Measurements from ENCODE around the gene TRIM62.

The TRIM62 gene

GRCh38 chr1:33099290-33100118 is 82.3 kb downstream of the TRIM62 start:
- no peaks in the 10 kb centered on the region for H3K9me3 ChIP-seq (ENCODE audit: control insufficient read depth in 2 of 2, low read length in 2 of 2)
- H3K4me1 ChIP-seq (ENCODE audit: control insufficient read depth, insufficient read depth, low read length): no peaks in the 10 kb centered on the region
- H3K27me3 ChIP-seq (ENCODE audit: control insufficient read depth in 1 of 2, insufficient read depth in 2 of 2, low read length in 2 of 2): no peaks in the 10 kb centered on the region
- peaks cover 6 to 12% of the 10 kb centered on the region in 2 donors for H3K36me3 ChIP-seq (ENCODE audit: control insufficient read depth in 2 of 2, insufficient read depth in 2 of 2, low read length in 2 of 2)
- H3K27ac ChIP-seq (ENCODE audit: low read length): no peak overlapping the region
- H3K9ac ChIP-seq (ENCODE audit: low read length in 2 of 2): no peak overlapping the region
- H3K4me3 ChIP-seq (ENCODE audit: low read length in 2 of 2): no peak overlapping the region

DNA sequence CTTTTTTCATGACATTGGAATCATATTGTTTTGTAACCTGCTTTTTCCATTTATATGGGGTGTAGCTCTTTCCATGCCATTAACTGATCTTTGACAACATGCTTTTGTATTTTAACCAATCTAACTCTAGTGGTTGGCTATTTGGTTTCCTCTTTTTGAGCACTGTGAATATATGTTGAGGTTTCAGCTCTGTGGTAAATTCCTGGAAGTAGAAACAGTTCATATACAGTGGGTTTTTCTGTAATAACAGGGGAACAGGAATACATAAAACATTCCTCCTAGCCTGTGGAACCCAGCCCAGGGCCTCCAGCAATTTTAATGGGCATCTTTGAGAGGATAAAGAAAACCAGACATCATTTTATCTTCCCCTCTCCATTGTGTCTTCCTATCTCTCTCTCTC is 83.5 kb downstream of the TRIM62 start:
- Histone ChIP-seq H3K27me3 (ENCODE audit: control insufficient read depth in 1 of 2, insufficient read depth in 2 of 2, low read length in 2 of 2) (no peaks in the 10 kb centered on the region), H3K4me3 (ENCODE audit: low read length in 2 of 2) (no peak overlapping the region), H3K36me3 (ENCODE audit: control insufficient read depth in 2 of 2, insufficient read depth in 2 of 2, low read length in 2 of 2) (peaks cover 6 to 12% of the 10 kb centered on the region in 2 donors), H3K4me1 (ENCODE audit: control insufficient read depth, insufficient read depth, low read length) (no peaks in the 10 kb centered on the region), H3K9ac (ENCODE audit: low read length in 2 of 2) (no peak overlapping the region), H3K9me3 (ENCODE audit: control insufficient read depth in 2 of 2, low read length in 2 of 2) (no peaks in the 10 kb centered on the region), H3K27ac (ENCODE audit: low read length) (no peak overlapping the region)

GRCh38 chr1:33097762-33098161 is 84.1 kb downstream of the TRIM62 start:
- Histone ChIP-seq H3K9me3 (ENCODE audit: control insufficient read depth in 2 of 2, low read length in 2 of 2) (no peaks in the 10 kb centered on the region), H3K4me1 (ENCODE audit: control insufficient read depth, insufficient read depth, low read length) (no peaks in the 10 kb centered on the region), H3K9ac (ENCODE audit: low read length in 2 of 2) (no peak overlapping the region), H3K27ac (ENCODE audit: low read length) (no peak overlapping the region), H3K36me3 (ENCODE audit: control insufficient read depth in 2 of 2, insufficient read depth in 2 of 2, low read length in 2 of 2) (peaks cover 6 to 9% of the 10 kb centered on the region in 2 donors), H3K4me3 (ENCODE audit: low read length in 2 of 2) (no peak overlapping the region), H3K27me3 (ENCODE audit: control insufficient read depth in 1 of 2, insufficient read depth in 2 of 2, low read length in 2 of 2) (no peaks in the 10 kb centered on the region)

DNA sequence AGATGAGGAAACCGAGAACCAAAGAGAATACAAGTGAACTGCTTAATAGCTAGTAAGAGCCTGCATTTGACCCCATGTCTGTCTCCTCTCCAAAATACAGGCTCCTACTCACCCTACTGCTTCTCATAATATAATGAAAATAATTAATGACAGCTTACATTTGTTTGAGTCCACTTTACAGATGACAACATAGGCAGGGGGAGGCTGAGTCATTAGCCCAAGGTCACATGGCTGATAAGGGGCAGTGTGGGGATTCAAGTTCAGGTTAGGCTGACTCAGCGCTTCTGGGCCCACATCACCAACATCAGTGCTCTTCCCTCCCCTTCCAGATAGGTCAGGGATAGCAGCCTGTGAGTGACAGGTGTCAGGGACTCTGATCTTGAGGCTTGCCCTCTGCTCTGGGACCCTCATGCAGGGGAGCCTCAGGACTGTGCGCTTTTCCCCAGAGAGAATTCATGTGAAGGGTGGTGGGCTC is 84.7 kb downstream of the TRIM62 start:
- Histone ChIP-seq H3K9ac (ENCODE audit: low read length in 2 of 2) (no peak overlapping the region), H3K4me1 (ENCODE audit: control insufficient read depth, insufficient read depth, low read length) (no peaks in the 10 kb centered on the region), H3K9me3 (ENCODE audit: control insufficient read depth in 2 of 2, low read length in 2 of 2) (no peaks in the 10 kb centered on the region), H3K36me3 (ENCODE audit: control insufficient read depth in 2 of 2, insufficient read depth in 2 of 2, low read length in 2 of 2) (peaks cover 5 to 6% of the 10 kb centered on the region in 2 donors), H3K27ac (ENCODE audit: low read length) (no peak overlapping the region), H3K27me3 (ENCODE audit: control insufficient read depth in 1 of 2, insufficient read depth in 2 of 2, low read length in 2 of 2) (no peaks in the 10 kb centered on the region), H3K4me3 (ENCODE audit: low read length in 2 of 2) (no peak overlapping the region)

DNA sequence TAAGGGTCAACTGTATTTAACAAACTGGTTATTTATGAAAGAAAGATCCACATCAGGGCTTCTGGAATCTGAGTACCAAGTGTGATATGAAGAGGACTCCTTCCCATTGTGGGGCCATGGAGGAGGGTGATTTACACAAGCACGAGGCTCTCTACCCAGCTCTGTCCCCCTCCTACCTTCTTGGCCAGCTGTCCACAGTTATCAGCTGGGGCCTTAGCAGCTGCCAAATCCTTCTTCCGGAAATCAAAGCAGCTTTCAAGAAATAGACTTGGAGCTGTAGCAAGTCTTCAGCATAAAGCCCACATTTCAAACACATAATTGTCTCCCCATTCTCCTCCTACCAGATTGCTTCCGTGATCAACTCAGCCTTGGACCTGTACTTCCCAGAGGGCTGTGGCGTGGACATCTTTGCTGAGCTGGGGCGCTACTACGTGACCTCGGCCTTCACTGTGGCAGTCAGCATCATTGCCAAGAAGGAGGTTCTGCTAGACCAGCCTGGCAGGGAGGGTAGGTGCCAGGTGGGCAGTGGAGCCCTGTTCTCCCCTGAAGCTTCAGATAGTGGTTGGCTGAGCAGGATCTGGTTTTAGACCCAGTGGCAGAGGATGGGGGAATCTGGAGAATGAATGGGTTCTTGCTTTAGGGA is 85.4 kb downstream of the TRIM62 start:
- Histone ChIP-seq H3K27me3 (ENCODE audit: control insufficient read depth in 1 of 2, insufficient read depth in 2 of 2, low read length in 2 of 2) (no peaks in the 10 kb centered on the region), H3K27ac (ENCODE audit: low read length) (no peak overlapping the region), H3K36me3 (ENCODE audit: control insufficient read depth in 2 of 2, insufficient read depth in 2 of 2, low read length in 2 of 2) (peaks cover 4 to 6% of the 10 kb centered on the region in 2 donors), H3K9ac (ENCODE audit: low read length in 2 of 2) (no peak overlapping the region), H3K9me3 (ENCODE audit: control insufficient read depth in 2 of 2, low read length in 2 of 2) (no peaks in the 10 kb centered on the region), H3K4me1 (ENCODE audit: control insufficient read depth, insufficient read depth, low read length) (no peaks in the 10 kb centered on the region), H3K4me3 (ENCODE audit: low read length in 2 of 2) (no peak overlapping the region)

Data from stomach smooth muscle (tissue), 2 donors.